Astrocyte (in vitro differentiated cells and primary cell): ENCODE results near the gene UVSSA. TPM values are rescaled to one million over a fixed set of nuclear protein-coding genes. Genes with fewer than 3 reads are reported as not detected.

Experiments
- DNase-seq: peaks from one replicate; pipeline ENCODE4 v3.0.0-alpha.2; 2010; ENCODE audit warnings: low read depth
- FAIRE-seq: peaks from 2 replicates; lab custom pipeline; 2011; peaks lifted over from hg19 to GRCh38; lab: Jason Lieb, UNC
- H2AFZ ChIP-seq: 2 replicates; pipeline ENCODE4 v1.6.0; 2012; ENCODE audit warnings: low read depth, low read length, inconsistent platforms
- H3K27ac ChIP-seq: 2 replicates; pipeline ENCODE4 v1.5.1; 2011; ENCODE audit warnings: low read depth, low read length, inconsistent platforms
- H3K27me3 ChIP-seq: 2 replicates; pipeline ENCODE4 v1.6.0; 2011; ENCODE audit warnings: low read length, inconsistent platforms; ENCODE audit not compliant: insufficient read depth
- H3K36me3 ChIP-seq: 2 replicates; pipeline ENCODE4 v1.5.1; 2011; ENCODE audit warnings: low read length, inconsistent platforms; ENCODE audit not compliant: insufficient read depth
- H3K4me1 ChIP-seq: 2 replicates; pipeline ENCODE4 v1.5.1; 2011; ENCODE audit warnings: low read length, inconsistent platforms; ENCODE audit not compliant: insufficient read depth
- H3K4me2 ChIP-seq: 2 replicates; pipeline ENCODE4 v1.6.0; 2012; ENCODE audit warnings: low read length, inconsistent platforms
- H3K4me3 ChIP-seq: 2 replicates; pipeline ENCODE4 v1.5.1; 2011; ENCODE audit warnings: low read depth, mild to moderate bottlenecking, low read length, inconsistent platforms; ENCODE audit not compliant: insufficient read depth
- H3K79me2 ChIP-seq: 2 replicates; pipeline ENCODE4 v1.6.0; 2012; ENCODE audit warnings: mild to moderate bottlenecking, low read length, inconsistent platforms; ENCODE audit not compliant: insufficient read depth
- H3K9ac ChIP-seq: 2 replicates; pipeline ENCODE4 v1.6.0; 2012; ENCODE audit warnings: mild to moderate bottlenecking, low read length, inconsistent platforms
- H3K9me3 ChIP-seq: 2 replicates; pipeline ENCODE4 v1.5.1; 2012; ENCODE audit warnings: low read depth, mild to moderate bottlenecking, low read length, inconsistent platforms; ENCODE audit not compliant: insufficient read depth
- H4K20me1 ChIP-seq: 2 replicates; pipeline ENCODE4 v1.6.0; 2012; ENCODE audit warnings: low read length, inconsistent platforms; ENCODE audit not compliant: insufficient read depth
- H3K27ac Mint-ChIP-seq: one replicate; pipeline ENCODE4 v1.8.0; 2021; ENCODE audit warnings: mild to moderate bottlenecking, mixed read lengths; ENCODE audit not compliant: unreplicated experiment
- H3K27me3 Mint-ChIP-seq: one replicate; pipeline ENCODE4 v1.8.0; 2021; ENCODE audit warnings: low read depth, mixed read lengths; ENCODE audit not compliant: unreplicated experiment
- H3K36me3 Mint-ChIP-seq: one replicate; pipeline ENCODE4 v1.8.0; 2021; ENCODE audit warnings: low read depth, mixed read lengths; ENCODE audit not compliant: unreplicated experiment
- H3K4me1 Mint-ChIP-seq: one replicate; pipeline ENCODE4 v1.8.0; 2021; ENCODE audit warnings: low read depth, mixed read lengths; ENCODE audit not compliant: unreplicated experiment
- H3K4me3 Mint-ChIP-seq: one replicate; pipeline ENCODE4 v1.8.0; 2021; ENCODE audit warnings: mild to moderate bottlenecking, moderate library complexity, mixed read lengths; ENCODE audit not compliant: unreplicated experiment
- H3K9me3 Mint-ChIP-seq: one replicate; pipeline ENCODE4 v1.8.0; 2021; ENCODE audit warnings: mild to moderate bottlenecking, mixed read lengths; ENCODE audit not compliant: unreplicated experiment
- EZH2 ChIP-seq: IDR thresholded peaks from 2 replicates; pipeline ENCODE4 v1.6.1; 2012; ENCODE audit warnings: mild to moderate bottlenecking, low read length, inconsistent platforms; ENCODE audit not compliant: insufficient read depth
- total RNA-seq: library from RNA; stranded (reverse); gene quantifications from 2 replicates; pipeline ENCODE4 v1.2.1, GENCODE V29; 2021
- TF ChIP-seq, protein P1 (sequence below): IDR thresholded peaks from 2 replicates; pipeline ENCODE4 v1.5.1; 2011; ENCODE audit warnings: low read depth, mild to moderate bottlenecking, inconsistent platforms, low read length, moderate library complexity; ENCODE audit not compliant: insufficient read depth

The UVSSA gene
- total RNA-seq, 1 donor from 2014 or later, result 14.8 TPM

DNA sequence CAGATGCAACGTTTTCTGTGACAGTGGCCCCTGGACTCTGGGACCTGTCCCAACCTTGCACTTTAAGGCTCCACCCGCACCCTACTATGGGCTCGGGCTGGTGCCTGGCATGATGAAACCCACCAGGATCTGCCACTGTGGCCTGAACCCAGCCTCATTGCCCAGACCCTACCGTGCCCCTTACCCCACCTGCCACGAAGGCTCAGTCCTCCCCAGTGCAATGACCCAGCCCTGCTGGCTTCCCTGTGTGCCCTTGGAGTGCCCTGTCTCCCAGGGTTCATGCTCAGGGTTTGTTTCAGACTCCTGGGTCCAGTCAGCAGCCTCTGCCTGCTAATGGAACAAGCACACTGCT is 3.1 kb downstream of the UVSSA start:
- Histone ChIP-seq H3K27ac (no peak overlapping the region), H4K20me1 (peaks cover 8% of the 10 kb centered on the region), H3K79me2 (peaks cover 32% of the 10 kb centered on the region), H3K36me3 (no peaks in the 10 kb centered on the region), H3K4me2 (no peak overlapping the region), H3K9me3 (no peaks in the 10 kb centered on the region), H3K4me3 (no peak overlapping the region), H2AFZ (no peak overlapping the region), H3K4me1 (peaks cover 8% of the 10 kb centered on the region), H3K9ac (no peak overlapping the region), H3K27me3 (no peaks in the 10 kb centered on the region)
- no peaks in the 10 kb centered on the region for H3K9me3 Mint-ChIP-seq
- TF ChIP-seq, protein P1, sequence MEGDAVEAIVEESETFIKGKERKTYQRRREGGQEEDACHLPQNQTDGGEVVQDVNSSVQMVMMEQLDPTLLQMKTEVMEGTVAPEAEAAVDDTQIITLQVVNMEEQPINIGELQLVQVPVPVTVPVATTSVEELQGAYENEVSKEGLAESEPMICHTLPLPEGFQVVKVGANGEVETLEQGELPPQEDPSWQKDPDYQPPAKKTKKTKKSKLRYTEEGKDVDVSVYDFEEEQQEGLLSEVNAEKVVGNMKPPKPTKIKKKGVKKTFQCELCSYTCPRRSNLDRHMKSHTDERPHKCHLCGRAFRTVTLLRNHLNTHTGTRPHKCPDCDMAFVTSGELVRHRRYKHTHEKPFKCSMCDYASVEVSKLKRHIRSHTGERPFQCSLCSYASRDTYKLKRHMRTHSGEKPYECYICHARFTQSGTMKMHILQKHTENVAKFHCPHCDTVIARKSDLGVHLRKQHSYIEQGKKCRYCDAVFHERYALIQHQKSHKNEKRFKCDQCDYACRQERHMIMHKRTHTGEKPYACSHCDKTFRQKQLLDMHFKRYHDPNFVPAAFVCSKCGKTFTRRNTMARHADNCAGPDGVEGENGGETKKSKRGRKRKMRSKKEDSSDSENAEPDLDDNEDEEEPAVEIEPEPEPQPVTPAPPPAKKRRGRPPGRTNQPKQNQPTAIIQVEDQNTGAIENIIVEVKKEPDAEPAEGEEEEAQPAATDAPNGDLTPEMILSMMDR, result no peak
- TF ChIP-seq EZH2, result no peak
- H3K36me3 Mint-ChIP-seq, result peaks cover 8% of the 10 kb centered on the region
- peak overlapping the region; percentile 67 for H3K4me3 Mint-ChIP-seq
- DNase-seq, result no peak
- H3K4me1 Mint-ChIP-seq, result peaks cover 21% of the 10 kb centered on the region
- no peaks in the 10 kb centered on the region for H3K27me3 Mint-ChIP-seq
- no peak overlapping the region for H3K27ac Mint-ChIP-seq
- no peak for FAIRE-seq

DNA sequence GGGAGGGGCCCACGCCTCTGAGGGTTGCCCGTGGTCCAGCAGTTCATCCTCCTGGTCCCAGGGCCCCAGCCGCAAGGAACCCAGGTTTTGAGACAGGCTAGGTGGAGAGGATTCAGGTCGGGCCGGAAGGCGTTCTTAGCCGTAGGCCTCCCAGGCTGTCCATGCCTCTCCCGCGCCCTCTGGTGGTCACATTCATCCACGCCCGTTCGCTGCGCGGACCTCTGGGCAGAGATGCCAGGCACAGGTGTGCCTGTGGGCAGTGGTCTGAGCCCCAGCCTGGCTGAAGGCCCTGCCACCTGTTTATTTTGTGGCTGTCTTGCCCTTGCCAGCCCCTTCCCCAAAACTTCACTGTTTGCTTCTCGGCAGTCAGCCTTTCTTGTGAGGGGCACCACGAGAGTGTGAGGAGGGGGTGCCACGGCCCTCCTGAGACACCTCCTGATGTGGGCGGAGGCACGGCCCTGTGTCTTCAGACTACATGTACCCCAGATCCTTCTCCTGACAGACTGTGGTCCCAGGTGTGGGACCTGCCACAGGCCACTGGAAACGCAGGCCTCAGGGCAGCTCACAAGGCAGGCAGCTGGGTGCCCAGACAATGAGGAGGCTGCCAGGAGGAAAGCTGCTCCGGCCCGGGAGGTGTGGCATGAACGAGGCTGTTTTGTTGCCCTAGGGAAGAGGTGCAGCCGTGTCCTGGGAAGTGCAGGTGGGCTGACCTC is 5.0 kb downstream of the UVSSA start:
- no peak overlapping the region for H3K27ac Mint-ChIP-seq
- no peak overlapping the region for H3K27ac ChIP-seq
- H3K4me3 ChIP-seq, result no peak overlapping the region
- H3K27me3 ChIP-seq, result no peaks in the 10 kb centered on the region
- no peak for FAIRE-seq
- no peaks in the 10 kb centered on the region for H3K9me3 Mint-ChIP-seq
- no peak overlapping the region for H3K4me3 Mint-ChIP-seq
- peaks cover 22% of the 10 kb centered on the region for H3K79me2 ChIP-seq
- no peaks in the 10 kb centered on the region for H3K27me3 Mint-ChIP-seq
- H3K4me1 Mint-ChIP-seq, result peaks cover 21% of the 10 kb centered on the region
- H2AFZ ChIP-seq, result peak overlapping the region; percentile 27
- TF ChIP-seq EZH2, result no peak
- TF ChIP-seq, protein P1, result peak; percentile 81
- H3K4me1 ChIP-seq, result peaks cover 8% of the 10 kb centered on the region
- H3K36me3 Mint-ChIP-seq, result peaks cover 8% of the 10 kb centered on the region
- peaks cover 13% of the 10 kb centered on the region for H4K20me1 ChIP-seq
- no peak overlapping the region for H3K4me2 ChIP-seq
- no peaks in the 10 kb centered on the region for H3K9me3 ChIP-seq
- DNase-seq, result peak; percentile 31
- no peak overlapping the region for H3K9ac ChIP-seq
- H3K36me3 ChIP-seq, result no peaks in the 10 kb centered on the region

DNA sequence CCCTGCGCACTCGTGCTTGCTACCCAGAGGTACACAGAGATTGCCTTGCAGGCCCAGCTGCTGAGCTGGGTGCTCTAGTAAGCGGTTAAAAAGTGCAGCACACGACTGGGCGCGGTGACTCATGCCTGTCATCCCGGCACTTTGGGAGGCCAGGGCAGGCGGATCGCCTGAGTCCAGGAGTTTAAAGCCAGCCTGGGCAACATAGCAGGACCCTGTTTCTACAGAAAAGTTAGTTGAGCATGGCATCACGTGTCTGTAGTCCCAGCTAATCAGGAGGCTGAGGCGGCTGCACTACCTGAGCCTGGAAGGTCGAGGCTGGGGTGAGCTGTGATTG is 5.5 kb downstream of the UVSSA start:
- Histone ChIP-seq H3K4me2 (no peak overlapping the region), H2AFZ (no peak overlapping the region), H3K27me3 (no peaks in the 10 kb centered on the region), H3K36me3 (no peaks in the 10 kb centered on the region), H3K9ac (no peak overlapping the region), H3K27ac (no peak overlapping the region), H4K20me1 (peaks cover 13% of the 10 kb centered on the region), H3K4me1 (peaks cover 7% of the 10 kb centered on the region), H3K9me3 (no peaks in the 10 kb centered on the region), H3K79me2 (peaks cover 22% of the 10 kb centered on the region), H3K4me3 (no peak overlapping the region)
- peaks cover 8% of the 10 kb centered on the region for H3K36me3 Mint-ChIP-seq
- H3K27ac Mint-ChIP-seq, result no peak overlapping the region
- no peak overlapping the region for H3K4me3 Mint-ChIP-seq
- H3K27me3 Mint-ChIP-seq, result no peaks in the 10 kb centered on the region
- DNase-seq (no peak), FAIRE-seq (no peak)
- peaks cover 21% of the 10 kb centered on the region for H3K4me1 Mint-ChIP-seq
- no peaks in the 10 kb centered on the region for H3K9me3 Mint-ChIP-seq
- no peak for TF ChIP-seq EZH2
- TF ChIP-seq, protein P1, result no peak
